AML-193 (cell line): ENCODE measurements around the gene PSMC5.

Source experiments
- DNase-seq, 2 experiments: peaks; one replicate each; lab custom pipeline; 2025; lab: John Stamatoyannopoulos, UW

PSMC5 gene

GRCh38 chr17:63820963-63821561 is 6.2 kb upstream of the PSMC5 start:
- no peak for DNase-seq

GRCh38 chr17:63821804-63822203 is 5.4 kb upstream of the PSMC5 start:
- no peak for DNase-seq

GRCh38 chr17:63822537-63822936 is 4.7 kb upstream of the PSMC5 start:
- DNase-seq, result no peak

GRCh38 chr17:63823659-63824331 is 3.4 kb upstream of the PSMC5 start:
- no peak for DNase-seq

- no peak for DNase-seq
Measured at GRCh38 chr17:63824362-63824761, 2.9 kb upstream of the PSMC5 start.

- no peak for DNase-seq
Measured at GRCh38 chr17:63826468-63827001, 696 bp upstream of the PSMC5 start.

GRCh38 chr17:63827801-63828221 is 580 bp downstream of the PSMC5 start:
- DNase-seq, result no peak

- no peak for DNase-seq
Measured at GRCh38 chr17:63828936-63829335, 1.7 kb downstream of the PSMC5 start.

- DNase-seq, result no peak
Measured at GRCh38 chr17:63830278-63830677, 3.0 kb downstream of the PSMC5 start.

GRCh38 chr17:63830904-63831491 is 3.8 kb downstream of the PSMC5 start:
- no peak for DNase-seq

- DNase-seq, result no peak
Measured at GRCh38 chr17:63831505-63831904, 4.3 kb downstream of the PSMC5 start.

GRCh38 chr17:63832014-63832413 is 4.8 kb downstream of the PSMC5 start:
- DNase-seq, result no peak

GRCh38 chr17:63832455-63832854 is 5.2 kb downstream of the PSMC5 start:
- DNase-seq, result peak in 1 of 2 experiments; percentile 18

- no peak for DNase-seq
Measured at GRCh38 chr17:63833026-63833740, 6.0 kb downstream of the PSMC5 start.

- no peak for DNase-seq
Measured at GRCh38 chr17:63833741-63834373, 6.6 kb downstream of the PSMC5 start.

GRCh38 chr17:63834431-63835166 is 7.4 kb downstream of the PSMC5 start:
- DNase-seq, result peak; percentile 81 to 88

- no peak for DNase-seq
Measured at GRCh38 chr17:63835167-63835720, 8.0 kb downstream of the PSMC5 start.

- no peak for DNase-seq
Measured at GRCh38 chr17:63836811-63837210, 9.6 kb downstream of the PSMC5 start.

GRCh38 chr17:63837480-63837879 is 10.2 kb downstream of the PSMC5 start:
- DNase-seq, result no peak

GRCh38 chr17:63837962-63838600 is 10.8 kb downstream of the PSMC5 start:
- DNase-seq, result no peak
